Smooth muscle cell (in vitro differentiated cells): ENCODE data around the gene ZAR1L. TPM values are rescaled to one million over a fixed set of nuclear protein-coding genes. Genes with fewer than 3 reads are reported as not detected.

Source experiments
- DNase-seq: peaks from one replicate; lab custom pipeline; 2025; ENCODE audit not compliant: unreplicated experiment; lab: John Stamatoyannopoulos, UW
- H2AFZ ChIP-seq: fragments of 200-600 bp; sonication (generic); 2 replicates; pipeline ENCODE4 v1.6.0; 2016; ENCODE audit warnings: antibody characterized with exemption, low read depth, mild to moderate bottlenecking
- H3F3A ChIP-seq: fragments of 200-600 bp; sonication (generic); 2 replicates; pipeline ENCODE4 v1.6.0; 2017; ENCODE audit warnings: antibody characterized with exemption, low read depth
- H3K27ac ChIP-seq: fragments of 200-600 bp; sonication (generic); 2 replicates; pipeline ENCODE4 v1.5.1; 2016; ENCODE audit warnings: low read depth, mild to moderate bottlenecking
- H3K27me3 ChIP-seq: fragments of 200-600 bp; sonication (generic); 2 replicates; pipeline ENCODE4 v1.6.1; 2016; ENCODE audit warnings: low read depth, mild to moderate bottlenecking
- H3K36me3 ChIP-seq: fragments of 200-600 bp; sonication (generic); 2 replicates; pipeline ENCODE4 v1.5.1; 2016; ENCODE audit warnings: low read depth
- H3K4me1 ChIP-seq: fragments of 200-600 bp; sonication (generic); 2 replicates; pipeline ENCODE4 v1.5.1; 2016; ENCODE audit warnings: low read depth
- H3K4me2 ChIP-seq: fragments of 200-600 bp; sonication (generic); 2 replicates; pipeline ENCODE4 v1.6.0; 2016; ENCODE audit warnings: mild to moderate bottlenecking
- H3K4me3 ChIP-seq: fragments of 200-600 bp; sonication (generic); 2 replicates; pipeline ENCODE4 v1.5.1; 2016; ENCODE audit warnings: mild to moderate bottlenecking
- H3K79me2 ChIP-seq: fragments of 200-600 bp; sonication (generic); 2 replicates; pipeline ENCODE4 v1.6.0; 2016; ENCODE audit warnings: low read depth, mild to moderate bottlenecking
- H3K9ac ChIP-seq: fragments of 200-600 bp; sonication (generic); 2 replicates; pipeline ENCODE4 v1.6.0; 2016; ENCODE audit warnings: low read depth
- H3K9me3 ChIP-seq: fragments of 200-600 bp; sonication (generic); replicated peaks from 2 replicates; pipeline ENCODE4 v1.5.1; 2016; ENCODE audit warnings: low read depth
- H4K20me1 ChIP-seq: fragments of 200-600 bp; sonication (generic); 2 replicates; pipeline ENCODE4 v1.6.0; 2016; ENCODE audit warnings: low read depth
- WGBS: methylation state at CpG from one replicate; pipeline ENCODE4 v1.1.7; 2016; ENCODE audit warnings: low lambda C conversion rate; 5-methylcytosine and 5-hydroxymethylcytosine counted together
- polyA plus RNA-seq: library from polyadenylated mRNA; unstranded; fragments of >200 nt; fragmentation: Nextera tagmentation; extraction: Ambion mirVana; gene quantifications from 2 replicates; pipeline ENCODE4 v1.2.1, GENCODE V29; 2016
- total RNA-seq: library from RNA; depleted of rRNA; stranded (reverse); fragments of >200 nt; gene quantifications from 2 replicates; pipeline ENCODE4 v1.2.3, GENCODE V29; 2014
- TF ChIP-seq, protein P1 (sequence below): fragments of 200-600 bp; sonication (generic); IDR thresholded peaks from 2 replicates; pipeline ENCODE4 v1.5.1; 2017; ENCODE audit warnings: borderline replicate concordance, mild to moderate bottlenecking, antibody characterized with exemption; ENCODE audit not compliant: insufficient read depth, poor library complexity, severe bottlenecking

Gene ZAR1L
- total and polyA plus RNA-seq, 2 experiments from 2014 or later = not detected

DNA sequence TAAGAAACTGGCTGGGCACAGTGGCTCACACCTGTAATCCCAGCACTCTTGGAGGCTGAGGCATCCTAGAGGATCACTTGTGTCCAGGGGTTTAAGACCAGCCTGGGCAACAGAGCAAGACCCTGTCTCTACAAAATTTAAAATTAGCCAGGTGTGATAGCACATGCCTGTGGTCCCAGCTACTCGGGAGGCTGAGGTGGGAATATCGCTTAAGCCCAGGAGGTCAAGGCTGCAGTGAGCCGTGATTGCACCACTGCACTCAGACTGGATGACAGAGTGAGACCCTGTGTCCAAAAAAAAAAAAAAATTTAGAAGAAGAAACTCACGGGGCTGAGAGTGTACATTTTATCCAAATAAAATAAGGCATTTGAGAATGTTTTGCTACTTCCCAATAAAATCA, 58.9 kb downstream of the ZAR1L start:
- no peak overlapping the region for H2AFZ ChIP-seq
- H3K27ac ChIP-seq = no peak overlapping the region
- H3K79me2 ChIP-seq = no peaks in the 10 kb centered on the region
- no peak overlapping the region for H3K9ac ChIP-seq
- no peak for DNase-seq
- H4K20me1 ChIP-seq = no peaks in the 10 kb centered on the region
- no peaks in the 10 kb centered on the region for H3K27me3 ChIP-seq
- no peaks in the 10 kb centered on the region for H3K4me1 ChIP-seq
- peaks cover 4% of the 10 kb centered on the region for H3F3A ChIP-seq
- no peaks in the 10 kb centered on the region for H3K9me3 ChIP-seq
- no peak overlapping the region for H3K4me3 ChIP-seq
- WGBS = 94% methylated on average over 4 of the region's 4 CpGs
- no peak overlapping the region for H3K4me2 ChIP-seq
- TF ChIP-seq, protein P1, sequence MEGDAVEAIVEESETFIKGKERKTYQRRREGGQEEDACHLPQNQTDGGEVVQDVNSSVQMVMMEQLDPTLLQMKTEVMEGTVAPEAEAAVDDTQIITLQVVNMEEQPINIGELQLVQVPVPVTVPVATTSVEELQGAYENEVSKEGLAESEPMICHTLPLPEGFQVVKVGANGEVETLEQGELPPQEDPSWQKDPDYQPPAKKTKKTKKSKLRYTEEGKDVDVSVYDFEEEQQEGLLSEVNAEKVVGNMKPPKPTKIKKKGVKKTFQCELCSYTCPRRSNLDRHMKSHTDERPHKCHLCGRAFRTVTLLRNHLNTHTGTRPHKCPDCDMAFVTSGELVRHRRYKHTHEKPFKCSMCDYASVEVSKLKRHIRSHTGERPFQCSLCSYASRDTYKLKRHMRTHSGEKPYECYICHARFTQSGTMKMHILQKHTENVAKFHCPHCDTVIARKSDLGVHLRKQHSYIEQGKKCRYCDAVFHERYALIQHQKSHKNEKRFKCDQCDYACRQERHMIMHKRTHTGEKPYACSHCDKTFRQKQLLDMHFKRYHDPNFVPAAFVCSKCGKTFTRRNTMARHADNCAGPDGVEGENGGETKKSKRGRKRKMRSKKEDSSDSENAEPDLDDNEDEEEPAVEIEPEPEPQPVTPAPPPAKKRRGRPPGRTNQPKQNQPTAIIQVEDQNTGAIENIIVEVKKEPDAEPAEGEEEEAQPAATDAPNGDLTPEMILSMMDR = no peak
- H3K36me3 ChIP-seq = no peaks in the 10 kb centered on the region

DNA sequence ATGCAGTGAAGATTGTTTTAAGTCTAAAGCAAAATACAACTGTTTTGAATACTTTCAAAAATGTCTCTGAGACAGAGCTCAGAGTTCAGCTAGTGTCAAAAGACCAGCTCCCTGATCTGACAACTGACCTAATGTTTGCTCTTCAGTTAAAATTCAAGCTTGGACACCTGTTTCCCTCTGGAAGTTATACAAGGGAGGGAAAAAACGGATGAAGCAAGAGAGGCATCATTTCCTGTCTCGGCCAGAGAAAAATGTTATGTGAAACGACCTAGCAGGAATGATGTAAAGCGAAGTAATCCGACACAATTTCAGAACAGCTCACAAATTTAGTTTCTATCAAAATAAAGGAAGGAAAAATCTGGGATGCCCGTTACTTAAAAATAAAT, 59.4 kb downstream of the ZAR1L start:
- Histone ChIP-seq H3F3A (no peaks in the 10 kb centered on the region), H3K36me3 (no peaks in the 10 kb centered on the region), H3K9me3 (no peaks in the 10 kb centered on the region), H3K9ac (no peak overlapping the region), H2AFZ (no peak overlapping the region), H3K4me2 (no peak overlapping the region), H3K27ac (no peak overlapping the region), H3K79me2 (no peaks in the 10 kb centered on the region), H3K4me1 (no peaks in the 10 kb centered on the region), H3K4me3 (no peak overlapping the region), H3K27me3 (no peaks in the 10 kb centered on the region), H4K20me1 (no peaks in the 10 kb centered on the region)
- no peak for DNase-seq
- 80% methylated on average over 6 of the region's 6 CpGs for WGBS
- TF ChIP-seq, protein P1 = no peak

DNA sequence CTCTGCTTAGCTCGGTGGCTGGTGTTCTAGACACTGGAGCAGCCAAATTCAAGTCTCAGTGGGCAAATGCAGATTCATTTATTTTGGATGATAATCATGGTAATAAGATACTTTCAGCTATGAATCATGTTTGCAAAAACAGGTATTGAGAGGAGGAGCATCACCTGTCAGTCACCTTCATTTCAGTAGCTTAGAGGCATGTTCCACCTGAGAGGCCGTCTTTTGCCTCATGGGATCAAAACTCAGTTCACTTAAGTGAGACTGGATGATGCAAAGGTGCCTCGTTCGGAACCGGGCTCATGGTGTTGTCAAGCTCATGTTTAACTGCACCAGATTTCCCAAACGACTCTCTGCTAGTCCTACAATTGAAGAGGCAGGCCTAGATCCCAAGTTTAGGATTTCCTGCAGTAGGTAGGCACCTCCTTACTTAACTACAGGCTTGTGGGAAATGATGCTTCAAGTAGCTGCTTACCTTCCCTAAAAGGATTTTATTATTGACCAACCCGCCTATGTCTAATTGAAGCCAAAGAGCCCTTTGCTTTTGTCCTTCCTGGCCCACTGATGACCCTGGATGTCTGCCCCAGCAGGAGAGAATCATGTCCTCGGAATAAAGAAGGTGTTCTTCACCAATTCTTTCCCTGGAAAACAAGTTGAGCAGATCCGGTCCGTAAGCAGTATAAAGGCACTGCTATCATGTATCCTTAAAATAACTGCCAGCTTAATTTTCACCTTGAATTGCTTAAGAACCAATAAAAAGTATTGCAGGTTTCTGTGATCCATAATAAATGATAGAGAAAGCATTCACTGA, 60.0 kb downstream of the ZAR1L start:
- no peak overlapping the region for H3K27ac ChIP-seq
- no peaks in the 10 kb centered on the region for H3K27me3 ChIP-seq
- no peaks in the 10 kb centered on the region for H3K36me3 ChIP-seq
- no peak for DNase-seq
- no peak overlapping the region for H3K4me3 ChIP-seq
- TF ChIP-seq, protein P1 = no peak
- no peaks in the 10 kb centered on the region for H3K9me3 ChIP-seq
- H3K79me2 ChIP-seq = no peaks in the 10 kb centered on the region
- H4K20me1 ChIP-seq = no peaks in the 10 kb centered on the region
- H3K4me1 ChIP-seq = no peaks in the 10 kb centered on the region
- no peak overlapping the region for H3K4me2 ChIP-seq
- no peak overlapping the region for H3K9ac ChIP-seq
- no peak overlapping the region for H2AFZ ChIP-seq
- H3F3A ChIP-seq = no peaks in the 10 kb centered on the region
- WGBS = 93% methylated on average over 10 of the region's 10 CpGs

DNA sequence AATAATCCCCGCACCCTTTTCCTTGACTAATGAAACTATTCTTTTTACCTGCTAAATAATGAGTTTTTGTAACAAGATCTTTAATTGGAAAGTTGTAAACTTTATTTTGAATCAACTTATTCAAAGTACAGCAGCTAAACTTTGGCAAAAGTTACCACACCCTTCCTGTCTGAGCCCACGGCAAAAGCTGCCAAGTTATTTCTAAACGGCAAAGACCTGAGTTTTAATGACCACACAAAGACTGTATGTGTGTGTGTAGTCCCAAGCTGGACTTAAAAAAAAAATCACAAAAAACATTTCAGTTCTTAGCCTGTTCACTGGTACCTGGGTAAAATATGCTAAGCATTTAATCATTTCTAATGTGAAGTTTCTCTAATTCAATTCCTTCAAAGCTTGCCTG, 60.7 kb downstream of the ZAR1L start:
- WGBS = 90% methylated on average over 3 of the region's 3 CpGs
- Histone ChIP-seq H3K79me2 (no peaks in the 10 kb centered on the region), H3K27me3 (no peaks in the 10 kb centered on the region), H3K4me1 (no peaks in the 10 kb centered on the region), H4K20me1 (no peaks in the 10 kb centered on the region), H3K36me3 (no peaks in the 10 kb centered on the region), H3K9me3 (no peaks in the 10 kb centered on the region), H3K4me2 (no peak overlapping the region), H2AFZ (no peak overlapping the region), H3K9ac (no peak overlapping the region), H3K4me3 (no peak overlapping the region), H3K27ac (no peak overlapping the region), H3F3A (no peaks in the 10 kb centered on the region)
- TF ChIP-seq, protein P1 = no peak
- no peak for DNase-seq
